ENCODE data around the gene MAPK10. TPM values are rescaled to one million over a fixed set of nuclear protein-coding genes. Genes with fewer than 3 reads are reported as not detected.
"Not testable (repeated sequence)": the region's sequence is repeated elsewhere in the genome, so short reads cannot be mapped to it uniquely, and the experiment has no call there.

Gene MAPK10
- total RNA-seq, 8 experiments from 2014 or later = 1.2 to 104 (median 61.8) TPM

GRCh38 chr4:86220121-86220520 lies 139.7 kb downstream of the MAPK10 start:
- in situ Hi-C loops (cut with MboI; ENCODE audit: low pct_unique_long_range_greater_than_20kb in 2 of 9, low sequenced_read_pairs in 9 of 9, unreplicated experiment in 9 of 9) = no loop called here
- no peak overlapping the region for H3K27ac ChIP-seq
- 0 to 100% (median 68%) methylated on average over 1 of the region's 1 CpG for WGBS, 10 experiments
- ATAC-seq (replicated peaks in 6 of 8) = peak in 2 of 8 experiments; percentile 58 to 72
- H3K4me3 ChIP-seq = no peak overlapping the region
- peaks cover 13 to 18% of the 10 kb centered on the region in 2 donors for H3K4me1 ChIP-seq (replicated peaks in 1 of 2)

- WGBS, 10 experiments = 6 to 67% (median 19%) methylated on average over 1 to 5 of the region's 5 CpGs
- peak in 4 of 8 experiments; percentile 12 to 92 (median 64) for ATAC-seq (replicated peaks in 6 of 8)
- Histone ChIP-seq H3K4me1 (replicated peaks in 1 of 2) (peaks cover 13 to 18% of the 10 kb centered on the region in 2 donors), H3K27ac (no peak overlapping the region), H3K4me3 (no peak overlapping the region)
- in situ Hi-C loops (cut with MboI; ENCODE audit: low pct_unique_long_range_greater_than_20kb in 2 of 9, low sequenced_read_pairs in 9 of 9, unreplicated experiment in 9 of 9) = no loop called here
Observed at GRCh38 chr4:86218746-86219473, 140.9 kb downstream of the MAPK10 start.

GRCh38 chr4:86203176-86203575 lies 156.7 kb downstream of the MAPK10 start:
- Histone ChIP-seq H3K4me1 (replicated peaks in 1 of 2) (no peaks in the 10 kb centered on the region), H3K4me3 (no peak overlapping the region), H3K27ac (no peak overlapping the region)
- in situ Hi-C loops (cut with MboI; ENCODE audit: low pct_unique_long_range_greater_than_20kb in 2 of 9, low sequenced_read_pairs in 9 of 9, unreplicated experiment in 9 of 9) = no loop called here
- no peak for ATAC-seq (replicated peaks in 6 of 8)
- WGBS, 10 experiments = 0 to 100% (median 70%) methylated on average over 1 to 2 of the region's 2 CpGs; no CpG with 5 or more reads in 1 of the 10 experiments

GRCh38 chr4:86185659-86186058 lies 174.2 kb downstream of the MAPK10 start:
- no peaks in the 10 kb centered on the region for H3K4me1 ChIP-seq (replicated peaks in 1 of 2)
- peak in 1 of 8 experiments; percentile 50 for ATAC-seq (replicated peaks in 6 of 8)
- 38 to 100% (median 100%) methylated on average over 1 of the region's 1 CpG; no CpG with 5 or more reads in 3 of the 10 experiments for WGBS, 10 experiments

GRCh38 chr4:86184901-86185285 lies 175.0 kb downstream of the MAPK10 start:
- Histone ChIP-seq H3K4me1 (replicated peaks in 1 of 2) (no peaks in the 10 kb centered on the region), H3K27ac (no peak overlapping the region), H3K4me3 (no peak overlapping the region)
- WGBS, 10 experiments = 30 to 83% (median 44%) methylated on average over 2 to 5 of the region's 5 CpGs; no CpG with 5 or more reads in 1 of the 10 experiments
- ATAC-seq (replicated peaks in 6 of 8) = no peak
- in situ Hi-C loops (cut with MboI; ENCODE audit: low pct_unique_long_range_greater_than_20kb in 2 of 9, low sequenced_read_pairs in 9 of 9, unreplicated experiment in 9 of 9) = no loop called here

More at GRCh38 chr4:86185659-86186058, 174.2 kb downstream of the MAPK10 start:
- Histone ChIP-seq H3K27ac (no peak overlapping the region), H3K4me3 (no peak overlapping the region)
- in situ Hi-C loops (cut with MboI; ENCODE audit: low pct_unique_long_range_greater_than_20kb in 2 of 9, low sequenced_read_pairs in 9 of 9, unreplicated experiment in 9 of 9) = no loop called here

GRCh38 chr4:86184216-86184900 lies 175.5 kb downstream of the MAPK10 start:
- in situ Hi-C loops (cut with MboI; ENCODE audit: low pct_unique_long_range_greater_than_20kb in 2 of 9, low sequenced_read_pairs in 9 of 9, unreplicated experiment in 9 of 9) = no loop called here
- ATAC-seq (replicated peaks in 6 of 8) = peak in 1 of 8 experiments; percentile 38
- no peak overlapping the region for H3K27ac ChIP-seq
- H3K4me1 ChIP-seq (replicated peaks in 1 of 2) = no peaks in the 10 kb centered on the region
- no peak overlapping the region for H3K4me3 ChIP-seq
- WGBS, 10 experiments = 11 to 88% (median 71%) methylated on average over 1 to 4 of the region's 4 CpGs; no CpG with 5 or more reads in 4 of the 10 experiments

- WGBS, 10 experiments = 43 to 100% (median 80%) methylated on average over 1 of the region's 1 CpG; no CpG with 5 or more reads in 3 of the 10 experiments
- no peaks in the 10 kb centered on the region for H3K4me1 ChIP-seq (replicated peaks in 1 of 2)
- in situ Hi-C loops (cut with MboI; ENCODE audit: low pct_unique_long_range_greater_than_20kb in 2 of 9, low sequenced_read_pairs in 9 of 9, unreplicated experiment in 9 of 9) = no loop called here
- H3K27ac ChIP-seq = no peak overlapping the region
- no peak for ATAC-seq (replicated peaks in 6 of 8)
- no peak overlapping the region for H3K4me3 ChIP-seq
Observed at GRCh38 chr4:86181585-86181984, 178.3 kb downstream of the MAPK10 start.

GRCh38 chr4:86178211-86178610 lies 181.6 kb downstream of the MAPK10 start:
- ATAC-seq (replicated peaks in 6 of 8) = no peak
- H3K4me3 ChIP-seq = no peak overlapping the region
- no peaks in the 10 kb centered on the region for H3K4me1 ChIP-seq (replicated peaks in 1 of 2)
- no peak overlapping the region for H3K27ac ChIP-seq
- in situ Hi-C loops (cut with MboI; ENCODE audit: low pct_unique_long_range_greater_than_20kb in 2 of 9, low sequenced_read_pairs in 9 of 9, unreplicated experiment in 9 of 9) = no loop called here

- ATAC-seq (replicated peaks in 6 of 8) = no peak
- WGBS, 10 experiments = 0 to 100% (median 40%) methylated on average over 1 of the region's 1 CpG; no CpG with 5 or more reads in 5 of the 10 experiments
- no peak overlapping the region for H3K4me3 ChIP-seq
- in situ Hi-C loops (cut with MboI; ENCODE audit: low pct_unique_long_range_greater_than_20kb in 2 of 9, low sequenced_read_pairs in 9 of 9, unreplicated experiment in 9 of 9) = no loop called here
- no peak overlapping the region for H3K27ac ChIP-seq
- H3K4me1 ChIP-seq (replicated peaks in 1 of 2) = no peaks in the 10 kb centered on the region
Observed at GRCh38 chr4:86174506-86174905, 185.3 kb downstream of the MAPK10 start.

GRCh38 chr4:86168335-86168734 lies 191.5 kb downstream of the MAPK10 start:
- in situ Hi-C loops (cut with MboI; ENCODE audit: low pct_unique_long_range_greater_than_20kb in 2 of 9, low sequenced_read_pairs in 9 of 9, unreplicated experiment in 9 of 9); H3K4me1 ChIP-seq (replicated peaks in 1 of 2); H3K4me3 ChIP-seq; H3K27ac ChIP-seq; ATAC-seq (replicated peaks in 6 of 8): not testable (repeated sequence)
- WGBS, 10 experiments = no CpG with 5 or more reads among the region's 10 CpGs

- ATAC-seq (replicated peaks in 6 of 8) = no peak
- Histone ChIP-seq H3K27ac (no peak overlapping the region), H3K4me3 (no peak overlapping the region), H3K4me1 (replicated peaks in 1 of 2) (peaks cover 0 to 2% of the 10 kb centered on the region in 2 donors)
- in situ Hi-C loops (cut with MboI; ENCODE audit: low pct_unique_long_range_greater_than_20kb in 2 of 9, low sequenced_read_pairs in 9 of 9, unreplicated experiment in 9 of 9) = no loop called here
- 20 to 100% (median 92%) methylated on average over 1 to 2 of the region's 2 CpGs; no CpG with 5 or more reads in 1 of the 10 experiments for WGBS, 10 experiments
Observed at GRCh38 chr4:86160426-86160825, 199.4 kb downstream of the MAPK10 start.

- in situ Hi-C loops (cut with MboI; ENCODE audit: low pct_unique_long_range_greater_than_20kb in 2 of 9, low sequenced_read_pairs in 9 of 9, unreplicated experiment in 9 of 9) = no loop called here
- no peak overlapping the region for H3K4me3 ChIP-seq
- ATAC-seq (replicated peaks in 6 of 8) = no peak
- peaks cover 0 to 4% of the 10 kb centered on the region in 2 donors for H3K4me1 ChIP-seq (replicated peaks in 1 of 2)
- WGBS, 10 experiments = 49 to 100% (median 91%) methylated on average over 1 to 4 of the region's 4 CpGs; no CpG with 5 or more reads in 2 of the 10 experiments
- no peak overlapping the region for H3K27ac ChIP-seq
Observed at GRCh38 chr4:86159216-86159615, 200.6 kb downstream of the MAPK10 start.

- in situ Hi-C loops (cut with MboI; ENCODE audit: low pct_unique_long_range_greater_than_20kb in 2 of 9, low sequenced_read_pairs in 9 of 9, unreplicated experiment in 9 of 9) = no loop called here
- ATAC-seq (replicated peaks in 6 of 8) = no peak
- Histone ChIP-seq H3K4me3 (no peak overlapping the region), H3K27ac (no peak overlapping the region), H3K4me1 (replicated peaks in 1 of 2) (peaks cover 5 to 9% of the 10 kb centered on the region in 2 donors)
- 10 to 71% (median 49%) methylated on average over 1 to 2 of the region's 2 CpGs for WGBS, 10 experiments
Observed at GRCh38 chr4:86156531-86156930, 203.3 kb downstream of the MAPK10 start.
